HepG2 (cell line): ENCODE results near the gene JPH2. TPM values are rescaled to one million over a fixed set of nuclear protein-coding genes. Genes with fewer than 3 reads are reported as not detected.
A peak's percentile ranks its signal among the peaks of the same experiment; 100 is the strongest.

Experiments used
- HNRNPK ChIP-seq: fragments of 200-400 bp; formaldehyde crosslinking; IDR thresholded peaks from 2 replicates; pipeline ENCODE4 v1.6.1; 2018; ENCODE audit warnings: low read length, low read depth, moderate library complexity, mild to moderate bottlenecking; ENCODE audit not compliant: poor library complexity, severe bottlenecking
- KLF12 ChIP-seq: sonication (generic); formaldehyde crosslinking; IDR thresholded peaks from 2 replicates; pipeline ENCODE4 v1.4.0; 2020; ENCODE audit warnings: missing genetic modification reagents, borderline replicate concordance
- MEIS2 ChIP-seq: sonication (generic); formaldehyde crosslinking; IDR thresholded peaks from 2 replicates; pipeline ENCODE4 v1.9.0; 2021; ENCODE audit warnings: mild to moderate bottlenecking, missing genetic modification reagents
- NFE2L2 ChIP-seq: fragments of 150-350 bp; IDR thresholded peaks from 2 replicates; pipeline ENCODE4 v1.6.1; 2014; ENCODE audit warnings: low read length
- PCBP1 ChIP-seq: fragments of 200-400 bp; formaldehyde crosslinking; IDR thresholded peaks from 2 replicates; pipeline ENCODE4 v1.6.1; 2017; ENCODE audit warnings: mild to moderate bottlenecking, low read depth, low read length, borderline replicate concordance
- POLR2AphosphoS2 ChIP-seq: IDR thresholded peaks from 2 replicates; pipeline ENCODE4 v1.6.1; 2011; ENCODE audit warnings: low read depth, low read length, improper control_type of control experiment
- PRDM15 ChIP-seq: sonication (generic); formaldehyde crosslinking; IDR thresholded peaks from 2 replicates; pipeline ENCODE4 v1.4.0; 2020; ENCODE audit warnings: missing genetic modification reagents
- TEAD3 ChIP-seq: optimal IDR thresholded peaks from 2 replicates; pipeline ENCODE3; 2016; ENCODE audit warnings: borderline replicate concordance
- ZBTB4 ChIP-seq: sonication (generic); formaldehyde crosslinking; IDR thresholded peaks from 2 replicates; pipeline ENCODE4 v1.4.0; 2020; ENCODE audit warnings: missing genetic modification reagents, mild to moderate bottlenecking, borderline replicate concordance
- ZNF317 ChIP-seq: sonication (generic); formaldehyde crosslinking; IDR thresholded peaks from 2 replicates; pipeline ENCODE4 v1.5.0; 2020; ENCODE audit warnings: mild to moderate bottlenecking, missing genetic modification reagents
- ZNF343 ChIP-seq: sonication (generic); formaldehyde crosslinking; IDR thresholded peaks from 2 replicates; pipeline ENCODE4 v1.4.0; 2020; ENCODE audit warnings: mild to moderate bottlenecking, missing genetic modification reagents
- polyA plus RNA-seq, 8 experiments: library from polyadenylated mRNA; depleted of rRNA in 3 of 8; stranded (reverse) in 7 of 8; unstranded in 1 of 8; fragments of >200 nt; fragmentation: Illumina TruSeq in 4 of 8; extraction: Trizol in 4 of 8; gene quantifications; 2 replicates each; pipeline versions ENCODE4 v1.2.1 to v1.2.3, GENCODE V29; 2011 to 2016; ENCODE audit warnings: low read depth in 4 of 8, missing spikeins in 1 of 8, mixed read lengths in 1 of 8; ENCODE audit not compliant: insufficient read depth in 1 of 8
- total RNA-seq, 5 experiments: library from RNA; depleted of rRNA; stranded (reverse); fragments of >200 nt; fragmentation: Illumina TruSeq; extraction: Trizol; gene quantifications; 2 replicates each; pipeline ENCODE4 v1.2.3, GENCODE V29; 2016; ENCODE audit warnings: low read depth in 1 of 5
- TF ChIP-seq, protein P1 (sequence below): sonication (generic); formaldehyde crosslinking; IDR thresholded peaks from 2 replicates; pipeline ENCODE4 v1.5.0; 2020; ENCODE audit warnings: missing genetic modification reagents
- TF ChIP-seq, protein P2 (sequence below): sonication (generic); formaldehyde crosslinking; IDR thresholded peaks from 2 replicates; pipeline ENCODE4 v1.8.0; 2022; ENCODE audit warnings: mild to moderate bottlenecking, missing genetic modification reagents

The JPH2 gene
- total and polyA plus RNA-seq, 2 of the 13 experiments (the other 11 are each of a cell fraction or from before 2014, with no cell fraction given) = 0.42 TPM; not detected in 1

- TF ChIP-seq ZBTB4 (CRISPR knock-in tag) = no peak
- TF ChIP-seq POLR2AphosphoS2 = no peak
- TF ChIP-seq NFE2L2 = 0 out of 2 replicates have a peak, but pooled peaks have one; percentile 27
- no peak for TF ChIP-seq HNRNPK
- no peak for TF ChIP-seq ZNF317 (CRISPR knock-in tag)
- TF ChIP-seq, protein P1, sequence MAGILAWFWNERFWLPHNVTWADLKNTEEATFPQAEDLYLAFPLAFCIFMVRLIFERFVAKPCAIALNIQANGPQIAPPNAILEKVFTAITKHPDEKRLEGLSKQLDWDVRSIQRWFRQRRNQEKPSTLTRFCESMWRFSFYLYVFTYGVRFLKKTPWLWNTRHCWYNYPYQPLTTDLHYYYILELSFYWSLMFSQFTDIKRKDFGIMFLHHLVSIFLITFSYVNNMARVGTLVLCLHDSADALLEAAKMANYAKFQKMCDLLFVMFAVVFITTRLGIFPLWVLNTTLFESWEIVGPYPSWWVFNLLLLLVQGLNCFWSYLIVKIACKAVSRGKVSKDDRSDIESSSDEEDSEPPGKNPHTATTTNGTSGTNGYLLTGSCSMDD (CRISPR knock-in tag) = no peak
- TF ChIP-seq PCBP1 = no peak
- no peak for TF ChIP-seq MEIS2
- TF ChIP-seq ZNF343 (CRISPR knock-in tag) = no peak
- no peak for TF ChIP-seq PRDM15 (CRISPR knock-in tag)
- TF ChIP-seq, protein P2, sequence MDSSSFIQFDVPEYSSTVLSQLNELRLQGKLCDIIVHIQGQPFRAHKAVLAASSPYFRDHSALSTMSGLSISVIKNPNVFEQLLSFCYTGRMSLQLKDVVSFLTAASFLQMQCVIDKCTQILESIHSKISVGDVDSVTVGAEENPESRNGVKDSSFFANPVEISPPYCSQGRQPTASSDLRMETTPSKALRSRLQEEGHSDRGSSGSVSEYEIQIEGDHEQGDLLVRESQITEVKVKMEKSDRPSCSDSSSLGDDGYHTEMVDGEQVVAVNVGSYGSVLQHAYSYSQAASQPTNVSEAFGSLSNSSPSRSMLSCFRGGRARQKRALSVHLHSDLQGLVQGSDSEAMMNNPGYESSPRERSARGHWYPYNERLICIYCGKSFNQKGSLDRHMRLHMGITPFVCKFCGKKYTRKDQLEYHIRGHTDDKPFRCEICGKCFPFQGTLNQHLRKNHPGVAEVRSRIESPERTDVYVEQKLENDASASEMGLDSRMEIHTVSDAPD (CRISPR knock-in tag) = no peak
- no peak for TF ChIP-seq KLF12 (CRISPR knock-in tag)
- TF ChIP-seq TEAD3 (CRISPR knock-in tag) = peak; percentile 54
These were observed 28.1 kb upstream of the JPH2 start (continued) for GRCh38 chr20:44215125-44215524.
